Liver (tissue), 9 donors: ENCODE data around the gene FAM53B. TPM values are rescaled to one million over a fixed set of nuclear protein-coding genes. Genes with fewer than 3 reads are reported as not detected.

Experiments
- DNase-seq: peaks from one replicate; pipeline ENCODE4 v3.0.0-alpha.2; 2017; ENCODE audit warnings: low spot score
- H3K27ac ChIP-seq, 2 donors: one replicate each; pipeline ENCODE4 v1.7.0; 2013; ENCODE audit warnings: inconsistent platforms in 2 of 2, low read length in 2 of 2, control low read depth in 1 of 2, low read depth in 1 of 2, mild to moderate bottlenecking in 1 of 2
- H3K27me3 ChIP-seq, 4 donors: one replicate each; pipeline versions ENCODE4 v1.6.1 to v1.7.0; 2013; ENCODE audit warnings: low read length in 3 of 4, inconsistent platforms in 1 of 4, mild to moderate bottlenecking in 1 of 4, moderate library complexity in 1 of 4; ENCODE audit not compliant: control insufficient read depth in 4 of 4, insufficient read depth in 4 of 4
- H3K36me3 ChIP-seq, 4 donors: one replicate each; pipeline versions ENCODE4 v1.6.1 to v1.7.0; 2013; ENCODE audit warnings: low read length in 3 of 4, mild to moderate bottlenecking in 3 of 4, low read depth in 1 of 4, moderate library complexity in 1 of 4; ENCODE audit not compliant: control insufficient read depth in 4 of 4, insufficient read depth in 3 of 4
- H3K4me1 ChIP-seq, 4 donors: one replicate each; pipeline versions ENCODE4 v1.6.1 to v1.7.0; 2013; ENCODE audit warnings: low read length in 3 of 4, mild to moderate bottlenecking in 3 of 4, moderate library complexity in 1 of 4; ENCODE audit not compliant: control insufficient read depth in 4 of 4, insufficient read depth in 4 of 4
- H3K4me3 ChIP-seq, 3 donors: one replicate each; pipeline versions ENCODE4 v1.6.1 to v1.7.0; 2013; ENCODE audit warnings: low read length in 3 of 3, control low read depth in 1 of 3, low read depth in 1 of 3, mild to moderate bottlenecking in 1 of 3
- H3K9ac ChIP-seq, 2 donors: one replicate each; pipeline ENCODE4 v1.7.0; 2013; ENCODE audit warnings: low read length in 2 of 2, mild to moderate bottlenecking in 2 of 2, moderate library complexity in 2 of 2, control low read depth in 1 of 2, low read depth in 1 of 2
- H3K9me3 ChIP-seq, 4 donors: one replicate each; pipeline versions ENCODE4 v1.6.1 to v1.7.0; 2013; ENCODE audit warnings: low read length in 3 of 4; ENCODE audit not compliant: control insufficient read depth in 4 of 4
- ATF3 ChIP-seq: IDR thresholded peaks from 2 replicates; pipeline ENCODE4 v1.6.1; 2016; ENCODE audit warnings: antibody characterized with exemption
- CTCF ChIP-seq: fragments of 150-350 bp; IDR thresholded peaks from 2 replicates; pipeline ENCODE4 v1.5.1; 2017; ENCODE audit warnings: improper control_type of control experiment, low read depth, low read length; ENCODE audit not compliant: missing input control
- EGR1 ChIP-seq, 2 donors: IDR thresholded peaks; 2 replicates each; pipeline ENCODE4 v1.6.1; 2016 to 2018; ENCODE audit warnings: antibody characterized with exemption in 2 of 2, low read depth in 2 of 2
- FOXA1 ChIP-seq: IDR thresholded peaks from 2 replicates; pipeline ENCODE4 v1.6.1; 2016; ENCODE audit warnings: antibody characterized with exemption
- FOXA2 ChIP-seq: IDR thresholded peaks from 2 replicates; pipeline ENCODE4 v1.6.1; 2016; ENCODE audit warnings: antibody characterized with exemption
- GABPA ChIP-seq, 2 donors: IDR thresholded peaks in 1 of 2; conservative IDR thresholded peaks in 1 of 2; 2 replicates each; pipeline ENCODE4 v1.6.1; 2016; ENCODE audit warnings: antibody characterized with exemption in 2 of 2, mild to moderate bottlenecking in 1 of 2, moderate library complexity in 1 of 2
- HNF4A ChIP-seq, 2 donors: conservative IDR thresholded peaks; 2 replicates each; pipeline ENCODE4 v1.6.1; 2016; ENCODE audit warnings: antibody characterized with exemption in 2 of 2, mild to moderate bottlenecking in 2 of 2
- HNF4G ChIP-seq: IDR thresholded peaks from 2 replicates; pipeline ENCODE4 v1.6.1; 2016; ENCODE audit warnings: antibody characterized with exemption
- JUND ChIP-seq, 2 donors: IDR thresholded peaks; 2 replicates each; pipeline ENCODE4 v1.6.1; 2016; ENCODE audit warnings: antibody characterized with exemption in 2 of 2
- MAX ChIP-seq: IDR thresholded peaks from 2 replicates; pipeline ENCODE4 v1.6.1; 2016; ENCODE audit warnings: antibody characterized with exemption
- NR2F2 ChIP-seq: IDR thresholded peaks from 2 replicates; pipeline ENCODE4 v1.6.1; 2016; ENCODE audit warnings: antibody characterized with exemption
- RAD21 ChIP-seq, 2 donors: IDR thresholded peaks; 2 replicates each; pipeline ENCODE4 v1.6.1; 2016; ENCODE audit warnings: antibody characterized with exemption in 2 of 2, mild to moderate bottlenecking in 2 of 2
- REST ChIP-seq: IDR thresholded peaks from 2 replicates; pipeline ENCODE4 v1.6.1; 2016; ENCODE audit warnings: antibody characterized with exemption, mild to moderate bottlenecking
- SP1 ChIP-seq: IDR thresholded peaks from 2 replicates; pipeline ENCODE4 v1.6.1; 2018; ENCODE audit warnings: antibody characterized with exemption, mild to moderate bottlenecking
- YY1 ChIP-seq: IDR thresholded peaks from 2 replicates; pipeline ENCODE4 v1.6.1; 2016; ENCODE audit warnings: antibody characterized with exemption, mild to moderate bottlenecking
- WGBS: extraction: QIAGEN DNeasy Blood & Tissue Kit; methylation state at CpG from one replicate; pipeline ENCODE4 v1.1.7; 2013; 5-methylcytosine and 5-hydroxymethylcytosine counted together
- polyA plus RNA-seq, 2 donors: library from polyadenylated mRNA; stranded (reverse) in 1 of 2; unstranded in 1 of 2; fragments of 200-250 nt in 1 of 2; fragments of >200 nt in 1 of 2; fragmentation: Nextera tagmentation in 1 of 2; extraction: Ambion mirVana in 1 of 2; gene quantifications; one replicate each; pipeline versions ENCODE4 v1.2.1 to v1.2.3, GENCODE V29; 2013 to 2015
- total RNA-seq, 2 donors: library from RNA; depleted of rRNA; stranded (reverse); fragments of >200 nt; gene quantifications; one replicate each; pipeline ENCODE4 v1.2.3, GENCODE V29; 2014
- donor health status: healthy.
- donor health status: healthy.
- donor health status: healthy.
- donor health status: healthy.
- donor health status: healthy.

FAM53B gene
- total and polyA plus RNA-seq, 4 donors = 1.1 to 24.0 (median 6.3) TPM

- no peaks in the 10 kb centered on the region for H3K27me3 ChIP-seq
- H3K27ac ChIP-seq = no peak overlapping the region
- H3K4me3 ChIP-seq = no peak overlapping the region
- WGBS = 93% methylated on average over 18 of the region's 18 CpGs
- no peaks in the 10 kb centered on the region for H3K36me3 ChIP-seq
- no peaks in the 10 kb centered on the region for H3K9me3 ChIP-seq
- H3K9ac ChIP-seq = no peak overlapping the region
- TF ChIP-seq HNF4G (no peak), REST (no peak), CTCF (no peak), FOXA2 (no peak), JUND (IDR thresholded peaks at IDR 0.05) (no peak), HNF4A (conservative IDR thresholded peaks at IDR 0.05) (no peak), EGR1 (IDR thresholded peaks at IDR 0.05; ENCODE audit: low read depth in 2 of 2) (no peak)
- peaks cover 0 to 7% (median 0%) of the 10 kb centered on the region in 4 donors for H3K4me1 ChIP-seq
- no peak for DNase-seq
Observed at GRCh38 chr10:124600051-124600880, 143.9 kb downstream of the FAM53B start.

GRCh38 chr10:124599588-124600050 is 144.6 kb downstream of the FAM53B start:
- no peak for DNase-seq
- TF ChIP-seq GABPA (IDR thresholded peaks at IDR 0.05 in 1 of 2, conservative IDR thresholded peaks at IDR 0.05 in 1 of 2) = no peak
- TF ChIP-seq ATF3 = no peak
- TF ChIP-seq FOXA1 = no peak
- TF ChIP-seq NR2F2 = no peak
- no peak for TF ChIP-seq CTCF
- no peak for TF ChIP-seq MAX
- no peak for TF ChIP-seq HNF4G
- TF ChIP-seq EGR1 (IDR thresholded peaks at IDR 0.05; ENCODE audit: low read depth in 2 of 2) = no peak
- TF ChIP-seq YY1 = no peak
- no peak for TF ChIP-seq RAD21 (IDR thresholded peaks at IDR 0.05)
- TF ChIP-seq SP1 = no peak
- TF ChIP-seq FOXA2 = no peak
- Histone ChIP-seq H3K27me3 (no peaks in the 10 kb centered on the region), H3K9me3 (no peaks in the 10 kb centered on the region), H3K4me1 (peaks cover 0 to 7% (median 0%) of the 10 kb centered on the region in 4 donors), H3K4me3 (no peak overlapping the region), H3K9ac (no peak overlapping the region), H3K27ac (no peak overlapping the region), H3K36me3 (no peaks in the 10 kb centered on the region)
- 96% methylated on average over 7 of the region's 7 CpGs for WGBS
